Measurements from ENCODE around the gene HOXA1.
A peak's percentile ranks its signal among the peaks of the same experiment; 100 is the strongest.
"Not testable (repeated sequence)": the region's sequence is repeated elsewhere in the genome, so short reads cannot be mapped to it uniquely, and the experiment has no call there.

Gene HOXA1

DNA sequence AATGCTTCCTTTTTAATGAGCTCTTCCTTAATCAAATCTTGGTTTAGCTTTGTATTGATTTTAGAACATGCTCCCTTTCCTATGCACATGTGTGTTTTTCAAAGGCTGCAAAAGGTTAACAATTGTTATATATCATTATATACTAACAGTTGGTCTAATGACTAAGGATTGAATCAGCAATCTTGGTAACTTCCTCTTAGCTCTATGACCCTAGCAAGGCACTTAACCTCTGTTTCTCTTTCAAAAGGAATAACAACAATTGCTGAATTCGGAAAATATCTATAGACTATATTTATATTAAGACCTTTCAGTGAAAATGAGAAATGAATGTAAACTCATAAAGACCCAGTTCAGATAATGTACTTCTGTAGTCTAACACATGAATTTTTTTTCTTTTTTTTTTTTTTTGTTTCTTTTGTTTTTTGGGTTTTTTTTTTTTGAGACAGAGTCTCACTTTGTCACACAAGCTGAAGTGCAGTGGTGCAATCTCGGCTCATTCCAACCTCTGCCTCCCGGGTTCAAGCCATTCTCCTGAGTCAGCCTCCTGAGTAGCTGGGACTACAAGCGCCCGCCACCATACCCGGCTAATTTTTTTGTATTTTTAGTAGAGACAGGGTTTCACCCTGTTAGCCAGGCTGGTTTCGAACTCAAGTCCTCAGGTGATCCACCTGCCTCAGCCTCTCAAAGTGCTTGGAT is 48.8 kb downstream of the HOXA1 start:
- DNase-seq (ENCODE audit: low read depth): peak; percentile 55
- H3K4me3 ChIP-seq (ENCODE audit: low read depth, low read length): no peak overlapping the region
- TF ChIP-seq, protein P1, sequence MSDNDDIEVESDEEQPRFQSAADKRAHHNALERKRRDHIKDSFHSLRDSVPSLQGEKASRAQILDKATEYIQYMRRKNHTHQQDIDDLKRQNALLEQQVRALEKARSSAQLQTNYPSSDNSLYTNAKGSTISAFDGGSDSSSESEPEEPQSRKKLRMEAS (IDR thresholded peaks at IDR 0.05; ENCODE audit: low read depth, low read length): no peak
- TF ChIP-seq, protein P2, sequence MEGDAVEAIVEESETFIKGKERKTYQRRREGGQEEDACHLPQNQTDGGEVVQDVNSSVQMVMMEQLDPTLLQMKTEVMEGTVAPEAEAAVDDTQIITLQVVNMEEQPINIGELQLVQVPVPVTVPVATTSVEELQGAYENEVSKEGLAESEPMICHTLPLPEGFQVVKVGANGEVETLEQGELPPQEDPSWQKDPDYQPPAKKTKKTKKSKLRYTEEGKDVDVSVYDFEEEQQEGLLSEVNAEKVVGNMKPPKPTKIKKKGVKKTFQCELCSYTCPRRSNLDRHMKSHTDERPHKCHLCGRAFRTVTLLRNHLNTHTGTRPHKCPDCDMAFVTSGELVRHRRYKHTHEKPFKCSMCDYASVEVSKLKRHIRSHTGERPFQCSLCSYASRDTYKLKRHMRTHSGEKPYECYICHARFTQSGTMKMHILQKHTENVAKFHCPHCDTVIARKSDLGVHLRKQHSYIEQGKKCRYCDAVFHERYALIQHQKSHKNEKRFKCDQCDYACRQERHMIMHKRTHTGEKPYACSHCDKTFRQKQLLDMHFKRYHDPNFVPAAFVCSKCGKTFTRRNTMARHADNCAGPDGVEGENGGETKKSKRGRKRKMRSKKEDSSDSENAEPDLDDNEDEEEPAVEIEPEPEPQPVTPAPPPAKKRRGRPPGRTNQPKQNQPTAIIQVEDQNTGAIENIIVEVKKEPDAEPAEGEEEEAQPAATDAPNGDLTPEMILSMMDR (IDR thresholded peaks at IDR 0.05; ENCODE audit: low read depth, low read length): no peak
- TF ChIP-seq MYC (IDR thresholded peaks at IDR 0.05; ENCODE audit: low read depth, low read length) (no peak), POLR2A (IDR thresholded peaks at IDR 0.05; ENCODE audit: extremely low read depth, insufficient read length) (no peak)

DNA sequence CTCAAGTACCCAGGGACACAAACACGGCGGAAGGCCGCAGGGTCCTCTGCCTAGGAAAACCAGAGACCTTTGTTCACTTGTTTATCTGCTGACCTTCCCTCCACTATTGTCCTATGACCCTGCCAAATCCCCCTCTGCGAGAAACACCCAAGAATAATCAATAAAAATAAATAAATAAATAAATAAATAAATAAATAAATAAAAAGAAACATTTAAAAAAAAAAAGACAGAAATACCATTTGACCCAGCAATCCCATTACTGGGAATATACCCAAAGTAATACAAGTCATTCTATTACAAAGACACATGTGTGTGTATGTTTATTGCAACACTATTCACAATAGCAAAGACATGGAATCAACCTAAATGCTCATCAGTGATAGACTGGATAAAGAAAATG is 49.8 kb downstream of the HOXA1 start:
- not testable (repeated sequence) for DNase-seq (ENCODE audit: low read depth); H3K4me3 ChIP-seq (ENCODE audit: low read depth, low read length)

GRCh38 chr7:27045066-27045465 is 50.7 kb downstream of the HOXA1 start:
- not testable (repeated sequence) for H3K4me3 ChIP-seq (ENCODE audit: low read depth, low read length); DNase-seq (ENCODE audit: low read depth)
